ENCODE data around the gene SV2C. TPM values are rescaled to one million over a fixed set of nuclear protein-coding genes. Genes with fewer than 3 reads are reported as not detected.
"Not testable (repeated sequence)": the region's sequence is repeated elsewhere in the genome, so short reads cannot be mapped to it uniquely, and the experiment has no call there.

SV2C gene
- total RNA-seq, 1 donor, result not detected

GRCh38 chr5:76310208-76310607, 227.0 kb downstream of the SV2C start:
- no peak for TF ChIP-seq CTCF (IDR thresholded peaks at IDR 0.05; ENCODE audit: insufficient read depth, low read depth, low read length)
- DNase-seq (ENCODE audit: low read depth), result no peak
- H3K4me3 ChIP-seq (ENCODE audit: low read depth, low read length), result no peak overlapping the region

- no peak for DNase-seq (ENCODE audit: low read depth)
- no peak overlapping the region for H3K4me3 ChIP-seq (ENCODE audit: low read depth, low read length)
- TF ChIP-seq CTCF (IDR thresholded peaks at IDR 0.05; ENCODE audit: insufficient read depth, low read depth, low read length), result no peak
Observed at GRCh38 chr5:76312783-76313182, 229.6 kb downstream of the SV2C start.

DNA sequence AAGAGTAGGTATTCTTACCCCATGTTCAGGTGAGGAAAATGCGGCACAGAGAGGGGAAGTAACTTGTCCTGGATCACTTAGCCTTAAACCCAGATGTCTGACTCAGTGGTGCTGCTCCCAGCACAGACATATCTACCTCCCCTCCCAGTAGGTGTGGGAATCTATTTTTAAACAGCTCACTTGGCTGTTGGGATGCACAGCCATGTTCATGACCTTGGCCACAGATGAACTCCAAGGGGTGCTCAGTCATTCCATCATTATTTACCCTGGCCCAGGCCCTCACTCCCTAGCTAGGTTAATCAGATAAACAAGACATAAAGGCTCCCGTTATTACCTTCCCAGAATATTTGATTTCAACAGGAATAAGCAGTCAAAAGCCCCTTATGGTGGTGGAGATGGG, 231.5 kb downstream of the SV2C start:
- DNase-seq (ENCODE audit: low read depth), result no peak
- no peak overlapping the region for H3K4me3 ChIP-seq (ENCODE audit: low read depth, low read length)
- no peak for TF ChIP-seq CTCF (IDR thresholded peaks at IDR 0.05; ENCODE audit: insufficient read depth, low read depth, low read length)

GRCh38 chr5:76319673-76320072, 236.5 kb downstream of the SV2C start:
- DNase-seq (ENCODE audit: low read depth), result no peak
- no peak for TF ChIP-seq CTCF (IDR thresholded peaks at IDR 0.05; ENCODE audit: insufficient read depth, low read depth, low read length)
- no peak overlapping the region for H3K4me3 ChIP-seq (ENCODE audit: low read depth, low read length)

DNA sequence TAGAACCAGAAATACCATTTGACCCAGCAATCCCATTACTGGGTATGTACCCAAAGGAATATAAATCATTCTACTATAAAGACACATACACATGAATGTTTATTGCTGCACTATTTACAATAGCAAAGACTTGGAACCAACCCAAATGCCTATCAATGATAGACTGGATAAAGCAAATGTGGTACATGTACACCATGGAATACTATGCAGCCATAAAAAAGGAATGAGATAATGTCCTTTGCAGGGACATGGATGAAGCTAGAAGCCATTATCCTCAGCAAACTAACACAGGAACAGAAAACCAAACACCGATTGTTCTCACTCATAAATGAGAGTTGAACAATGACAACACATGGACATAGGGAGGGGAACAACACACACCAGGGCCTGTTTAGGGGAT, 240.3 kb downstream of the SV2C start:
- DNase-seq (ENCODE audit: low read depth); H3K4me3 ChIP-seq (ENCODE audit: low read depth, low read length): not testable (repeated sequence)

DNA sequence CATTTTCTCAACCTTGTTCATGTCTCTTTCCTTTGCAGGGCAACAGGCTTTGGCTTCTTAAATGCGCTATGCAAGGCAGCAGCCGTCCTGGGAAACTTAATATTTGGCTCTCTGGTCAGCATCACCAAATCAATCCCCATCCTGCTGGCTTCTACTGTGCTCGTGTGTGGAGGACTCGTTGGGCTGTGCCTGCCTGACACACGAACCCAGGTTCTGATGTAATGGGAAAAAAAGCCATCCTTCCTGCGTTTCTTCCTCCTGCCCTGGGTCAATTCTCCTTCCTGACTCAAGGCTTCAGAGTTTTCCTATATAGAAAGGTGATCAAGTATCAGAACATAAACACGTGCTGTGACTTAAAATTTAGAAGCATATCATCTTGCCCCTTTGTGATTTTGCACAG, 242.1 kb downstream of the SV2C start:
- no peak overlapping the region for H3K4me3 ChIP-seq (ENCODE audit: low read depth, low read length)
- DNase-seq (ENCODE audit: low read depth), result no peak
- TF ChIP-seq CTCF (IDR thresholded peaks at IDR 0.05; ENCODE audit: insufficient read depth, low read depth, low read length), result no peak

DNA sequence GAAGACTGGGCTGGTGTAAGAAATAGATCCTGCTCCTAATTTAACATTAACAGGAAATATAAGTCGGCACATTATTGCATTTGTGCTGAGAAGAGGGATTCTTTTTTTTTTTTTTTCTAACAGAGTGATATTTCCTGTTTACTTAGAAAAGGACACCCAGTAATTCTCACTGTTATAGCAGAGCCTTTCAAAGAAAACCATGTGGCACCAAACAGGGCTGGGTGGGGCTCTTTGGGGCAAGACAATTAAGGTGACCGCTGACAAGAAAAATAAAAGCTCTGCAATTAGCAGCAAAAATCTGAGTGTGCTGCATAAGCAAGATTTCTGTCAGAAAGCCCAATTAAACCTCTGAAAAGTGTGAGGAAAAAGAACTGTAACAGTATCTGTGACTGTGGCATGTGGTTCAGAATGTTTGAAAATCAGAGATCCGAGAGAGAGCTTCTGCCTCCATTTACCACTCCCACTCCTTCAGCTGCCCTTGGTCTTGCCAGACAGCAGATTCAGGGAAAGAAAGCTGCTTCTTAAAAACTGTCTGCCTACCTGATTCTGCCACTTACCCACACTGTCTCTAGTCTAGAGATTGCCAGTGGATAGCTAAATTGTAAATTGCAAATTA, 242.8 kb downstream of the SV2C start:
- no peak for TF ChIP-seq CTCF (IDR thresholded peaks at IDR 0.05; ENCODE audit: insufficient read depth, low read depth, low read length)
- H3K4me3 ChIP-seq (ENCODE audit: low read depth, low read length), result no peak overlapping the region
- DNase-seq (ENCODE audit: low read depth), result no peak

All from fibroblast of villous mesenchyme (primary cell).